DOHH2 (cell line): ENCODE results near the gene OAT.

Experiments
- H3F3A ChIP-seq: fragments of 200-600 bp; sonication (generic), shearing (Covaris generic); 2 replicates; pipeline ENCODE4 v1.6.0; 2016; ENCODE audit warnings: antibody characterized with exemption, mild to moderate bottlenecking; ENCODE audit not compliant: control insufficient read depth, insufficient read depth
- H3K27ac ChIP-seq: fragments of 200-600 bp; sonication (generic); 2 replicates; pipeline ENCODE4 v1.5.1; 2014; ENCODE audit warnings: low read depth, mild to moderate bottlenecking, low read length, moderate library complexity
- H3K27me3 ChIP-seq: fragments of 200-600 bp; sonication (generic); 2 replicates; pipeline ENCODE4 v1.6.1; 2014; ENCODE audit warnings: mild to moderate bottlenecking, low read length, mixed read lengths; ENCODE audit not compliant: control insufficient read depth
- H3K36me3 ChIP-seq: fragments of 200-600 bp; sonication (generic); 2 replicates; pipeline ENCODE4 v1.6.1; 2014; ENCODE audit warnings: mild to moderate bottlenecking, low read length, moderate library complexity, mixed read lengths; ENCODE audit not compliant: control insufficient read depth
- H3K4me1 ChIP-seq: fragments of 200-600 bp; sonication (generic); 2 replicates; pipeline ENCODE4 v1.6.1; 2014; ENCODE audit warnings: mild to moderate bottlenecking, low read length, mixed read lengths; ENCODE audit not compliant: control insufficient read depth
- H3K4me2 ChIP-seq: fragments of 200-600 bp; sonication (generic); 2 replicates; pipeline ENCODE4 v1.6.0; 2014; ENCODE audit warnings: mild to moderate bottlenecking, low read length, moderate library complexity
- H3K4me3 ChIP-seq: fragments of 200-600 bp; sonication (generic); 2 replicates; pipeline ENCODE4 v1.5.1; 2014; ENCODE audit warnings: mild to moderate bottlenecking, low read length, mixed read lengths
- H3K79me2 ChIP-seq: fragments of 200-600 bp; sonication (generic); 2 replicates; pipeline ENCODE4 v1.6.1; 2014; ENCODE audit warnings: mild to moderate bottlenecking, low read length, mixed read lengths; ENCODE audit not compliant: control insufficient read depth
- H3K9me2 ChIP-seq: fragments of 200-600 bp; sonication (generic); replicated peaks from 2 replicates; pipeline ENCODE4 v1.6.1; 2014; ENCODE audit warnings: mild to moderate bottlenecking, low read length, mixed read lengths; ENCODE audit not compliant: control insufficient read depth
- H3K9me3 ChIP-seq: fragments of 200-600 bp; sonication (generic); 2 replicates; pipeline ENCODE4 v1.6.1; 2014; ENCODE audit warnings: antibody characterized with exemption, low read length, mixed read lengths; ENCODE audit not compliant: control insufficient read depth, insufficient read depth
- H4K20me1 ChIP-seq: fragments of 200-600 bp; sonication (generic); 2 replicates; pipeline ENCODE4 v1.6.0; 2014; ENCODE audit warnings: low read depth, mild to moderate bottlenecking, antibody characterized with exemption, low read length, moderate library complexity; ENCODE audit not compliant: control insufficient read depth, insufficient read depth
- EZH2phosphoT487 ChIP-seq: fragments of 200-600 bp; sonication (generic); IDR thresholded peaks from 2 replicates; pipeline ENCODE4 v1.6.1; 2017; ENCODE audit warnings: borderline replicate concordance, mild to moderate bottlenecking, antibody characterized with exemption, low read length, moderate library complexity, mixed read lengths
- TF ChIP-seq, protein P1 (sequence below): fragments of 200-600 bp; sonication (generic); IDR thresholded peaks from one replicate; pipeline ENCODE4 v1.5.1; 2014; ENCODE audit warnings: antibody characterized with exemption, mild to moderate bottlenecking, low read depth, low read length; ENCODE audit not compliant: poor library complexity, severe bottlenecking

The OAT gene

DNA sequence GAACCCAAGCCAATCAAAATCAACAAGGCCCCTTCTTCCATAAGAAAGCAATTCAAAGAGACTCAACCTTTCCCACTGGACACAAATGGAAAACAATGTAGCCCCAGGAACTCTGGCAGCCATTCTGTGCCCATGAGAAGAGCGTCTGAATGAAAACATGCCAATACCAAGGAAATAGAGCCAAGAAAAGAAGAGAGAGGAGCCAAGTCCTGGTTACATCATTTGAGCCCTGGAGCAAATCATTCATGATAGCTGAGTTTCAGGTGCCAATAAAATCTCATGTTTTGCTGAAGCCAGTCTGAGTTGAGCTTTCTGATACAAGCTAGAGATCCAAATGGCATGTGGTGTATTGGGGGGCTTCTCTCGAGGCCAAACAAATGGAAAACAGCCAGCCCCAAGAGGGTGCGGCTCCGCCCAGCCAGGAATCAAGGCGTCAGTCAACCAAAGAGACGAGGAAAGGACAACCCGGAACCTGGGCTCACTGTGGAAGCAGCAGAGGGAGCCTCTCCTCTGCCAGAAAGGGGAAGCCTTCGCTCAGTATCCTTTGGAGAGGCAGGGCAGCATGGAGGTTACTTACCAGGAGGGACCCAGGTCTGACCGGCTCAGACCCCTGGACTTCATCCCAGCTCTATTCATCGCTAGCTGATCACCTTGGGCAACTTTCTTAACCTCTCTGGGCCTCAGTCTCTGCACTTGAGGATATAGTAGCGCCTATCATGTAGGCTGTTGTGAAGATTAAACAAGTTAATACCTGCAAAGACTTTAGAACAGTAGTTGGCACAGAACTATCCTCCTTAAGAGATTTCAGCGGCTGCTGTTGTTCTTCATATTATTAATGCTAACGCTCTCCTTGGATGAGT is 61.8 kb downstream of the OAT start:
- H3K27me3 ChIP-seq = peaks cover 4% of the 10 kb centered on the region; the same call in 1 of the 2 replicates
- H3K9me3 ChIP-seq = no peaks in the 10 kb centered on the region
- no peak overlapping the region for H3K4me2 ChIP-seq
- no peaks in the 10 kb centered on the region for H3K9me2 ChIP-seq
- peaks cover 10% of the 10 kb centered on the region; the same call in 1 of the 2 replicates for H3K4me1 ChIP-seq
- no peak overlapping the region for H3K27ac ChIP-seq
- no peak overlapping the region for H3K4me3 ChIP-seq
- no peaks in the 10 kb centered on the region for H3K79me2 ChIP-seq
- TF ChIP-seq EZH2phosphoT487 = no peak
- TF ChIP-seq, protein P1, sequence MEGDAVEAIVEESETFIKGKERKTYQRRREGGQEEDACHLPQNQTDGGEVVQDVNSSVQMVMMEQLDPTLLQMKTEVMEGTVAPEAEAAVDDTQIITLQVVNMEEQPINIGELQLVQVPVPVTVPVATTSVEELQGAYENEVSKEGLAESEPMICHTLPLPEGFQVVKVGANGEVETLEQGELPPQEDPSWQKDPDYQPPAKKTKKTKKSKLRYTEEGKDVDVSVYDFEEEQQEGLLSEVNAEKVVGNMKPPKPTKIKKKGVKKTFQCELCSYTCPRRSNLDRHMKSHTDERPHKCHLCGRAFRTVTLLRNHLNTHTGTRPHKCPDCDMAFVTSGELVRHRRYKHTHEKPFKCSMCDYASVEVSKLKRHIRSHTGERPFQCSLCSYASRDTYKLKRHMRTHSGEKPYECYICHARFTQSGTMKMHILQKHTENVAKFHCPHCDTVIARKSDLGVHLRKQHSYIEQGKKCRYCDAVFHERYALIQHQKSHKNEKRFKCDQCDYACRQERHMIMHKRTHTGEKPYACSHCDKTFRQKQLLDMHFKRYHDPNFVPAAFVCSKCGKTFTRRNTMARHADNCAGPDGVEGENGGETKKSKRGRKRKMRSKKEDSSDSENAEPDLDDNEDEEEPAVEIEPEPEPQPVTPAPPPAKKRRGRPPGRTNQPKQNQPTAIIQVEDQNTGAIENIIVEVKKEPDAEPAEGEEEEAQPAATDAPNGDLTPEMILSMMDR = no peak
- H4K20me1 ChIP-seq = no peaks in the 10 kb centered on the region
- no peaks in the 10 kb centered on the region for H3K36me3 ChIP-seq
- no peaks in the 10 kb centered on the region for H3F3A ChIP-seq

DNA sequence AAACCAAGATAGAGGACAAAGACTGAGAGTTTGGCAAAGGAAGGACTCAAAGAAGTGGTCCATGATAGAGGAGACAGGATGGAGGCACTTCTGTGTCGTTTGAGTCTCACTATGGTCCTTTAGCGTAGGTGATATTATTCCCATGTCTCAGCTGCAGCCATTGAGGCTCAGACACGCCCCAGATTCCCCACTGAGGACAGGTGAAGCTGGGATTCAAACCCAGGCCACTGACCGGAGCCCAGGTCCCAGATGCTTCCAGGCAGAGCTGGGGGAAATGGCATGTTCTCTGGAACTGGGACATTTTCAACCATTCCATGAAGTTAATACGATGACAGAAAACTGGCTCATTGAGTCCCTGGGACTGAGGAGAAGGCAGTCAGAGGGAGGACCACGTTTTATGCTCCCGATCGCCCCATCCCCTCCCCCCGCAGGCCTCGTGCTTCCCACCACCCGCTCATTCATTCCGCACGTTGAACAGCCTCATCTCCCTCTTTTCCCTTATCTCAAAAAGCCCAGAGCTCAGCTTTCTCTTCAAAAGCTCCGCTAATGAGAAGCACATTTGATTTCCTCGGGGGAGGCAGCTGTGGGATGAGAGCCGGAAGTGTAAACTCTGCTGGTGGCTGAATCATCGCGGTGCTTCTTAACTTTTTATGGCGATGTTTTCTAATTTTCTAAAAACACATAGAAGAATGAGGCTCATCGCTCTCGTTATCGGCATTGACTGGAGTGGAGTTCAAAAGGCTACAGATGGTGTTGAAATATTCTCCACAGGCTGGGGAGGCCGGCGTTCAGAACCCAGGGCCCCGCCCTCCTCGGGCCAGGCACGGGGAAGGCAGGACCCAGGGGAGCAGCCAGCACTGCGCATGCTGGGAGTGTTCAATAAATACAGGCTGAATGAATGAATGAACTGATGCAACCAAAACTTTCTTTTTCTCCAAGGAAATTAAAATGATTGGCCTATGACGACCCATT is 64.0 kb downstream of the OAT start:
- Histone ChIP-seq H3F3A (no peaks in the 10 kb centered on the region), H3K4me3 (peak overlapping the region; percentile 66), H3K27me3 (peaks cover 4% of the 10 kb centered on the region; the same call in 1 of the 2 replicates), H3K4me2 (peak overlapping the region; percentile 62), H3K4me1 (peaks cover 10% of the 10 kb centered on the region; the same call in 1 of the 2 replicates), H4K20me1 (no peaks in the 10 kb centered on the region), H3K36me3 (no peaks in the 10 kb centered on the region), H3K79me2 (no peaks in the 10 kb centered on the region), H3K9me3 (no peaks in the 10 kb centered on the region), H3K9me2 (no peaks in the 10 kb centered on the region), H3K27ac (no peak overlapping the region)
- TF ChIP-seq EZH2phosphoT487 = no peak
- TF ChIP-seq, protein P1 = no peak

DNA sequence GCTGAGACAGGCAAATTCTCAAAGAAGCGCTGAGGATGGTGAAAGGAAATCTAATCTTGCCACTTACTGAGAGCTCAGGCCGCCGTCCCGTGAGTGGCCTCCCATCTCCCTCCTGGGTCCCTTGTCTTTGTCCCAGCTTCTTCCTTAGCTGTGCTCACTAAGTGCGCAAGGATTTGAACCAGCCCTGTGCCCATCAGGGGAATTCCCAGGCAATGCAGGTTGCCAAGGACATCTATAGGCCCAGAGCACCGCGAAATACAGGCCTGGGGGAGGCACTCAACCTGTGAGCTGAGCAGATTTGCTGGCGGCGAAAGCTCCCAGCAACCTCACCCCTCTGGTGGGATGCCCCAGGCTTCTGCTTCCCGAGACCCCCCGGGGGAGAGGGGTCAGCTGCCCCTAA is 64.8 kb downstream of the OAT start:
- Histone ChIP-seq H3K4me2 (no peak overlapping the region), H3K27ac (no peak overlapping the region), H3K79me2 (no peaks in the 10 kb centered on the region), H3K4me1 (peaks cover 10% of the 10 kb centered on the region; the same call in 1 of the 2 replicates), H3K27me3 (peaks cover 3% of the 10 kb centered on the region; the same call in 1 of the 2 replicates), H3K4me3 (no peak overlapping the region), H4K20me1 (no peaks in the 10 kb centered on the region), H3K9me3 (no peaks in the 10 kb centered on the region), H3K9me2 (no peaks in the 10 kb centered on the region), H3K36me3 (no peaks in the 10 kb centered on the region), H3F3A (no peaks in the 10 kb centered on the region)
- no peak for TF ChIP-seq EZH2phosphoT487
- TF ChIP-seq, protein P1 = no peak
